Measurements from ENCODE around the gene FMN2. TPM values are rescaled to one million over a fixed set of nuclear protein-coding genes. Genes with fewer than 3 reads are reported as not detected.

FMN2 gene
- total RNA-seq, 1 donor from 2014 or later = under 0.01 TPM

- TF ChIP-seq, protein P1, sequence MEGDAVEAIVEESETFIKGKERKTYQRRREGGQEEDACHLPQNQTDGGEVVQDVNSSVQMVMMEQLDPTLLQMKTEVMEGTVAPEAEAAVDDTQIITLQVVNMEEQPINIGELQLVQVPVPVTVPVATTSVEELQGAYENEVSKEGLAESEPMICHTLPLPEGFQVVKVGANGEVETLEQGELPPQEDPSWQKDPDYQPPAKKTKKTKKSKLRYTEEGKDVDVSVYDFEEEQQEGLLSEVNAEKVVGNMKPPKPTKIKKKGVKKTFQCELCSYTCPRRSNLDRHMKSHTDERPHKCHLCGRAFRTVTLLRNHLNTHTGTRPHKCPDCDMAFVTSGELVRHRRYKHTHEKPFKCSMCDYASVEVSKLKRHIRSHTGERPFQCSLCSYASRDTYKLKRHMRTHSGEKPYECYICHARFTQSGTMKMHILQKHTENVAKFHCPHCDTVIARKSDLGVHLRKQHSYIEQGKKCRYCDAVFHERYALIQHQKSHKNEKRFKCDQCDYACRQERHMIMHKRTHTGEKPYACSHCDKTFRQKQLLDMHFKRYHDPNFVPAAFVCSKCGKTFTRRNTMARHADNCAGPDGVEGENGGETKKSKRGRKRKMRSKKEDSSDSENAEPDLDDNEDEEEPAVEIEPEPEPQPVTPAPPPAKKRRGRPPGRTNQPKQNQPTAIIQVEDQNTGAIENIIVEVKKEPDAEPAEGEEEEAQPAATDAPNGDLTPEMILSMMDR (IDR thresholded peaks at IDR 0.05; ENCODE audit: insufficient read depth, low read length, severe bottlenecking) = no peak
- DNase-seq (ENCODE audit: low read depth) (peak; percentile 43), FAIRE-seq (no peak)
- Histone ChIP-seq H3K27me3 (ENCODE audit: control insufficient read depth, insufficient read depth, low read length) (no peaks in the 10 kb centered on the region), H3K4me3 (ENCODE audit: low read depth, low read length) (no peak overlapping the region), H3K36me3 (ENCODE audit: control insufficient read depth, insufficient read depth, low read length) (no peaks in the 10 kb centered on the region)
These were observed 261.1 kb downstream of the FMN2 start for GRCh38 chr1:240352769-240353168.

DNA sequence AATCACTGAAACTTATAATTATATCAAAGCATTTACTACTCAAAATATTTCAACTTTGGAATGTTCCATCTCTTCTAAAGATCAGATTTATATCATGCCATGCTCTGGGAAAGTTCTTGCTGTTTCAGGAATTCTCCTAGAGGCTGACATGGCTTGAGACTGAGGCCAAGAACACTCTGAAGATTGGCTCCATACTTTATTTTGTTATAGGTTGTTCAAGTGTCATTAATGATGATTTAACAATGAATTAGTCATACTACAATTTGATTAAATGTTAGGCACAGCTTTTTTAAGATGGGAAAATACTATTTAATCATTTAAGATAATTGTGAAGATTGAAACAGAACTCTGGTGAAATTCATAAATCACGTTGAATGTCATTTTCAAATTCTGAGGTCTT is 264.9 kb downstream of the FMN2 start:
- DNase-seq (ENCODE audit: low read depth) (no peak), FAIRE-seq (no peak)
- TF ChIP-seq, protein P1 (IDR thresholded peaks at IDR 0.05; ENCODE audit: insufficient read depth, low read length, severe bottlenecking) = no peak
- Histone ChIP-seq H3K4me3 (ENCODE audit: low read depth, low read length) (no peak overlapping the region), H3K27me3 (ENCODE audit: control insufficient read depth, insufficient read depth, low read length) (no peaks in the 10 kb centered on the region), H3K36me3 (ENCODE audit: control insufficient read depth, insufficient read depth, low read length) (no peaks in the 10 kb centered on the region)

DNA sequence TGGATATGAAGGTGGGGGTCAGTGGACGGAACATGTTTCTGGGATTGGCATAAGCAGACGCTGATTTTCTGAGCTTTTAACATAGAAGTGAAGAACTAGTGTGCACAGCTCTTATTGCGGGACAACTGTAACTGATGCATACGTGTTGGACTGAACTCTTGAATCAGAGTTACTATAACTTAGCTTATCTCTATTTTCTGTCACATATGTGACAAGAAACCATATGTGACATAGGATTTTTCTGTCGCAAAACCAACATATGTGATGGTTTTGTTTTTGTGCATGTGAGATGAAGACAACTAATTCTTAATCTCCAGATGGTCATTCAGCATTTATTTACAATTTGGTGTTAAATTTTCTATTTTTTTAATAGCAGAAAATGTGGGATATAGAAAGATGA is 270.4 kb downstream of the FMN2 start:
- FAIRE-seq (no peak), DNase-seq (ENCODE audit: low read depth) (no peak)
- Histone ChIP-seq H3K27me3 (ENCODE audit: control insufficient read depth, insufficient read depth, low read length) (no peaks in the 10 kb centered on the region), H3K4me3 (ENCODE audit: low read depth, low read length) (no peak overlapping the region), H3K36me3 (ENCODE audit: control insufficient read depth, insufficient read depth, low read length) (no peaks in the 10 kb centered on the region)
- TF ChIP-seq, protein P1 (IDR thresholded peaks at IDR 0.05; ENCODE audit: insufficient read depth, low read length, severe bottlenecking) = no peak

- TF ChIP-seq, protein P1 (IDR thresholded peaks at IDR 0.05; ENCODE audit: insufficient read depth, low read length, severe bottlenecking) = no peak
- no peaks in the 10 kb centered on the region for H3K27me3 ChIP-seq (ENCODE audit: control insufficient read depth, insufficient read depth, low read length)
- DNase-seq (ENCODE audit: low read depth) (no peak), FAIRE-seq (no peak)
- no peaks in the 10 kb centered on the region for H3K36me3 ChIP-seq (ENCODE audit: control insufficient read depth, insufficient read depth, low read length)
- no peak overlapping the region for H3K4me3 ChIP-seq (ENCODE audit: low read depth, low read length)
These were observed 271.1 kb downstream of the FMN2 start for GRCh38 chr1:240362826-240363225.

GRCh38 chr1:240363315-240363714 is 271.6 kb downstream of the FMN2 start:
- Histone ChIP-seq H3K4me3 (ENCODE audit: low read depth, low read length) (no peak overlapping the region), H3K36me3 (ENCODE audit: control insufficient read depth, insufficient read depth, low read length) (no peaks in the 10 kb centered on the region), H3K27me3 (ENCODE audit: control insufficient read depth, insufficient read depth, low read length) (no peaks in the 10 kb centered on the region)
- FAIRE-seq (no peak), DNase-seq (ENCODE audit: low read depth) (no peak)
- TF ChIP-seq, protein P1 (IDR thresholded peaks at IDR 0.05; ENCODE audit: insufficient read depth, low read length, severe bottlenecking) = no peak

GRCh38 chr1:240363914-240364313 is 272.2 kb downstream of the FMN2 start:
- DNase-seq (ENCODE audit: low read depth) (no peak), FAIRE-seq (no peak)
- no peaks in the 10 kb centered on the region for H3K27me3 ChIP-seq (ENCODE audit: control insufficient read depth, insufficient read depth, low read length)
- TF ChIP-seq, protein P1 (IDR thresholded peaks at IDR 0.05; ENCODE audit: insufficient read depth, low read length, severe bottlenecking) = no peak
- H3K4me3 ChIP-seq (ENCODE audit: low read depth, low read length) = no peak overlapping the region
- no peaks in the 10 kb centered on the region for H3K36me3 ChIP-seq (ENCODE audit: control insufficient read depth, insufficient read depth, low read length)

Measured in bronchial epithelial cell (primary cell).